Measurements from ENCODE around the gene GZMM. TPM values are rescaled to one million over a fixed set of nuclear protein-coding genes. Genes with fewer than 3 reads are reported as not detected.
A peak's percentile ranks its signal among the peaks of the same experiment; 100 is the strongest.

The GZMM gene
- total RNA-seq, 1 donor from 2014 or later = not detected

DNA sequence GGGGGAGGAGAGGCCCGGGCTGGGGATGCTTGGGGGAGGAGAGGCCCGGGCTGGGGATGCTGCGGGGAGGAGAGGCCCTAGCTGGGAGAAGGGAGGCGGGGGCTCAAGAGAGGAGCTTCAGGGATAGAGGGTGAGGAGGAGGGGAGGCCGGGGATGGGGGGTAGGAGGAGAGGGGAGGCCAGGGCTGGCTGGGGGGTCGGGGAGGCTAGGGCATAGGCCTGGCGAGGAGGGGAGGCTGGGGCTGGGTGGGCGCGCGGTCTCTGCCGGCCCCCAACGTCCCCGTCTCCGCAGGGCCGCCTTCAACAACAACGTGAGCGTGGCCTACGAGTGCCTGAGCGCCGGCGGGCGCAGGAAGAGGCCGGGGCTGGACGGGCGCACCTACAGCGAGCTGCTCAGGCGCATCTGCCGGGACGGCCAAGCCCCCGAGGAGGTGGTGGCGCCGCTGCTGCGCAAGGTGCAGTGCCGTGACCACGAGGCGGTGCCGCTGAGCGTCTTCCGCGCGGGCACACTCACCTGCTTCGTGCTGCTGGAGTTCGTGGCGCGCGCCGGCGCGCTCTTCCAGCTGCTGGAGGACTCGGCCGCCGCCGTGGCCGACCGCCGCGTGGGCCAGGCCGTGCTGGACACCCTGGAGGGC is 25.1 kb upstream of the GZMM start:
- TF ChIP-seq, protein P1, sequence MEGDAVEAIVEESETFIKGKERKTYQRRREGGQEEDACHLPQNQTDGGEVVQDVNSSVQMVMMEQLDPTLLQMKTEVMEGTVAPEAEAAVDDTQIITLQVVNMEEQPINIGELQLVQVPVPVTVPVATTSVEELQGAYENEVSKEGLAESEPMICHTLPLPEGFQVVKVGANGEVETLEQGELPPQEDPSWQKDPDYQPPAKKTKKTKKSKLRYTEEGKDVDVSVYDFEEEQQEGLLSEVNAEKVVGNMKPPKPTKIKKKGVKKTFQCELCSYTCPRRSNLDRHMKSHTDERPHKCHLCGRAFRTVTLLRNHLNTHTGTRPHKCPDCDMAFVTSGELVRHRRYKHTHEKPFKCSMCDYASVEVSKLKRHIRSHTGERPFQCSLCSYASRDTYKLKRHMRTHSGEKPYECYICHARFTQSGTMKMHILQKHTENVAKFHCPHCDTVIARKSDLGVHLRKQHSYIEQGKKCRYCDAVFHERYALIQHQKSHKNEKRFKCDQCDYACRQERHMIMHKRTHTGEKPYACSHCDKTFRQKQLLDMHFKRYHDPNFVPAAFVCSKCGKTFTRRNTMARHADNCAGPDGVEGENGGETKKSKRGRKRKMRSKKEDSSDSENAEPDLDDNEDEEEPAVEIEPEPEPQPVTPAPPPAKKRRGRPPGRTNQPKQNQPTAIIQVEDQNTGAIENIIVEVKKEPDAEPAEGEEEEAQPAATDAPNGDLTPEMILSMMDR (IDR thresholded peaks at IDR 0.05) = no peak
- no peak overlapping the region for H3K4me3 Mint-ChIP-seq (ENCODE audit: unreplicated experiment)
- no peak for DNase-seq (ENCODE audit: extremely low spot score, unreplicated experiment)
- no peaks in the 10 kb centered on the region for H3K27me3 Mint-ChIP-seq (ENCODE audit: unreplicated experiment)
- no peaks in the 10 kb centered on the region for H3K9me3 Mint-ChIP-seq (ENCODE audit: unreplicated experiment)
- H3K36me3 Mint-ChIP-seq (ENCODE audit: unreplicated experiment) = no peaks in the 10 kb centered on the region
- H3K4me1 Mint-ChIP-seq (ENCODE audit: unreplicated experiment) = peaks cover 4% of the 10 kb centered on the region
- H3K27ac Mint-ChIP-seq (ENCODE audit: unreplicated experiment) = no peak overlapping the region

DNA sequence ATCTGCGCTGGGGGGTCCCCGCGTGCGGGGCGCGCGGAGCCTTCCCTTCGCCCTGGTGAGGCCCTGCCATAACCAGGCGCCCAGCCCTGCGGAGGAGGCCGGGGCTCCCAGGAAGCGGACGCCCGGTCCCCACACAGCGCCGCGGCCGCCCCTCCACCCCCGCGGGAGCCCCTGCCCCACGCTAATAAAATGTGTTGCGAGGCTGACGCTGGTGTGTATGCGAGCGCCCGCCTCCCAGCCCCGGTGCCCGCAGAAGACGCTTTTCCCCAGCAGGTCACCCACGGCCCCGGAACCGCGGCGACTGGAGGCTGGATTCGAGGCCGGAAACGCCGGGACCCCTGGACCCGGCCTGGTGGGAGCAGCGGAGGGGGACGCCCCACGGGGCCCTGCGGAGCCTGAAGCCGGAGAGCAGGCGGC is 24.4 kb upstream of the GZMM start:
- H3K4me1 Mint-ChIP-seq (ENCODE audit: unreplicated experiment) = peaks cover 9% of the 10 kb centered on the region
- H3K9me3 Mint-ChIP-seq (ENCODE audit: unreplicated experiment) = no peaks in the 10 kb centered on the region
- no peaks in the 10 kb centered on the region for H3K27me3 Mint-ChIP-seq (ENCODE audit: unreplicated experiment)
- H3K36me3 Mint-ChIP-seq (ENCODE audit: unreplicated experiment) = no peaks in the 10 kb centered on the region
- H3K4me3 Mint-ChIP-seq (ENCODE audit: unreplicated experiment) = no peak overlapping the region
- no peak for DNase-seq (ENCODE audit: extremely low spot score, unreplicated experiment)
- H3K27ac Mint-ChIP-seq (ENCODE audit: unreplicated experiment) = no peak overlapping the region
- TF ChIP-seq, protein P1 (IDR thresholded peaks at IDR 0.05) = no peak

DNA sequence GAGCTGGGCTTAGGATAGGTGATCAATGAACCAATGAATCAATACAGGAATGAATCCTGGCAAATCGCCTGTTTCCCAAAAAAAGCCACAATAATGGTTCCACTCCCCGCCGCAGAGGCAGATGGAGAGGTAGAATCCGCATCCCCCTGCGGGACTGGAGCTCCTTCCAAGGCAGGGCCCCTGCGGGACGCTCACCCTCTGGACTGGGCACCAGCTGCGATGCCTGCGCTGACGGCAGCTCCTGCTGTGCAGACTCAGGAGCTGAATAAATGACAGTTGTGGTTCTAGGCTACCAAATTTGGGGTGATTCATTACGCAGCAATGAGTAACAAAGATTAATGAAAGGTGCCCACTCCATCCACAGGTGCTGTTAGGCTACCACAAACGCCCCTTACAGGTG is 21.1 kb upstream of the GZMM start:
- Mint-ChIP-seq H3K9me3 (ENCODE audit: unreplicated experiment) (no peaks in the 10 kb centered on the region), H3K27ac (ENCODE audit: unreplicated experiment) (no peak overlapping the region), H3K4me1 (ENCODE audit: unreplicated experiment) (peaks cover 8% of the 10 kb centered on the region), H3K36me3 (ENCODE audit: unreplicated experiment) (no peaks in the 10 kb centered on the region), H3K27me3 (ENCODE audit: unreplicated experiment) (no peaks in the 10 kb centered on the region), H3K4me3 (ENCODE audit: unreplicated experiment) (no peak overlapping the region)
- TF ChIP-seq, protein P1 (IDR thresholded peaks at IDR 0.05) = no peak
- DNase-seq (ENCODE audit: extremely low spot score, unreplicated experiment) = no peak

DNA sequence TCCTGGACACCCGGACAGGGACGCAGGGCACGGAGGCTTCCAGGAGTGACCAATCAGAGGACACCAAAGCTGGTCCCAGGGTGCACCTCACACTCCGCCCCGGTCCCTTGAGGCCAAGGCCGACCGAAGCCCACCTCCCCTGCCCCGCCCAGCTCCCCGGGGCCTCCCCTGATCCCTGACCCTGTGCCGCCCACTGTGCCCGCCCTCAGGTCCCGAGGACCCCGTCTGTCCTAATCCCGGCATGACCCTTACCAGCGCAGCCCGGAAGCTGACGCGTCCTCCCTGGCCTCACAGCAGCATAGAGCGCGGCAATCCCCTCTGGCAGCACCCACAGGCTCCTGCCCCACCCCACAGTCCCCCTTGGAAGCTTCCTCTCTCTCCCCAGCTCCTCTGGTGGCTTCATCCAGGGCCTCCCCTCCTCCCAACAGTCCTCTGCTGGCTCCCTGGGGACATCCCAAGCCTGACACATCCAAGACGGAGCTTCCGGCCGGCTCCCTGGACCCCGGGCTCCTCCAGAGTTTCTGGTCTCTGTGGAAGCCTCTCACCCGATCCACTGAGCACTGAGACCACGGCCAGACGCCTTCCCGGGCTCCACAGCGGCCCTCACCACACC is 19.7 kb upstream of the GZMM start:
- peaks cover 8% of the 10 kb centered on the region for H3K4me1 Mint-ChIP-seq (ENCODE audit: unreplicated experiment)
- no peaks in the 10 kb centered on the region for H3K27me3 Mint-ChIP-seq (ENCODE audit: unreplicated experiment)
- H3K4me3 Mint-ChIP-seq (ENCODE audit: unreplicated experiment) = no peak overlapping the region
- DNase-seq (ENCODE audit: extremely low spot score, unreplicated experiment) = no peak
- H3K9me3 Mint-ChIP-seq (ENCODE audit: unreplicated experiment) = no peaks in the 10 kb centered on the region
- H3K27ac Mint-ChIP-seq (ENCODE audit: unreplicated experiment) = peak overlapping the region; percentile 50
- H3K36me3 Mint-ChIP-seq (ENCODE audit: unreplicated experiment) = no peaks in the 10 kb centered on the region
- TF ChIP-seq, protein P1 (IDR thresholded peaks at IDR 0.05) = no peak

DNA sequence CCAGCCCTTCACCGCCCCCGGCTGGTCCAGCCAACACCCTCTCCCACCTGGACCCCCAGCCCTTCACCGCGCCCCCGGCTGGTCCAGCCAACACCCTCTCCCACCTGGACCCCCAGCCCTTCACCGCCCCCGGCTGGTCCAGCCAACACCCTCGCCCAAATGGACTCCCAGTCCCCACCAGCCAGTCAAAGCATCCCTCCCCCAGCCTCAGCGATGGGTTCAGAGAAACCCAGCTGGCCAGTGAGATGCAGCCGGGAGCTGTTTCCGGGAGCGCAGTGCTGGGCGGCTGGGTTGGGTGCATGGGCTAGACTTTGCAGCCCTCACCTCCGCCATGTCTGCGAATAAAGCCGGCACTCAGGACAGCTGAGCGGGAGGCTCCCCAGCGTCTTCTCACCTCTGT is 18.8 kb upstream of the GZMM start:
- Mint-ChIP-seq H3K4me3 (ENCODE audit: unreplicated experiment) (no peak overlapping the region), H3K27ac (ENCODE audit: unreplicated experiment) (no peak overlapping the region)

More for the DNA sequence above, 18.8 kb upstream of the GZMM start:
- no peak for DNase-seq (ENCODE audit: extremely low spot score, unreplicated experiment)
- TF ChIP-seq, protein P1 (IDR thresholded peaks at IDR 0.05) = no peak
- Mint-ChIP-seq H3K4me1 (ENCODE audit: unreplicated experiment) (peaks cover 8% of the 10 kb centered on the region), H3K36me3 (ENCODE audit: unreplicated experiment) (no peaks in the 10 kb centered on the region), H3K9me3 (ENCODE audit: unreplicated experiment) (no peaks in the 10 kb centered on the region), H3K27me3 (ENCODE audit: unreplicated experiment) (no peaks in the 10 kb centered on the region)
